Epithelial cell of proximal tubule (primary cell): Measurements from ENCODE around the gene VLDLR. TPM values are rescaled to one million over a fixed set of nuclear protein-coding genes. Genes with fewer than 3 reads are reported as not detected.

Experiments used
- DNase-seq: peaks from one replicate; pipeline ENCODE4 v3.0.0-alpha.2; 2011; ENCODE audit warnings: low read depth
- H3K4me3 ChIP-seq: 2 replicates; pipeline ENCODE4 v1.5.1; 2011; ENCODE audit warnings: low read depth, mild to moderate bottlenecking, low read length
- CTCF ChIP-seq: conservative IDR thresholded peaks from 2 replicates; pipeline ENCODE4 v1.5.1; 2012; ENCODE audit warnings: low read depth, mild to moderate bottlenecking, low read length
- total RNA-seq: library from RNA; depleted of rRNA; stranded (reverse); fragments of >200 nt; gene quantifications from 2 replicates; pipeline ENCODE4 v1.2.3, GENCODE V29; 2015

Gene VLDLR
- total RNA-seq, 1 donor from 2014 or later: 16.4 TPM

GRCh38 chr9:2608276-2608675 is 13.3 kb upstream of the VLDLR start:
- no peak for TF ChIP-seq CTCF
- no peak for DNase-seq
- no peak overlapping the region for H3K4me3 ChIP-seq

- no peak for DNase-seq
- H3K4me3 ChIP-seq: no peak overlapping the region
- no peak for TF ChIP-seq CTCF
Measured at GRCh38 chr9:2610985-2611384, 10.6 kb upstream of the VLDLR start.

DNA sequence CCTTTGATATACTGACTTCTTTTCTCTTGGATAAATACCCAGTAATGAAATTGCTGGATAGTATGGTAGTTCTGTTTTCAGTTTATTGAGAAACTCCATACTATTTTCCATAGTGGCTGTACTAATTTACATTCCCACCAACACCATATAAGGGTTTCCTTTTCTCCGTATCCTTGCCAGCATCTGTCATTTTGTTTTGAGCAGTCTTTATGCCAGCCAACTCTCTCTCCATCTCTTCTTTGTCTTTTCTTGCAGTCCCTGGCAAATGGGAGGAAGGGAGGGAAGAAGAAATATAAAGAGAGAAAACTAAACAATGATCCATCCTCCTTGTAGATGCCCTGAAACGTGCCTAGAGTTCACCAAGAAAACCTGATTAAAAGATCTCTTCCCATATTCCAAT is 9.6 kb upstream of the VLDLR start:
- no peak for DNase-seq
- H3K4me3 ChIP-seq: no peak overlapping the region
- TF ChIP-seq CTCF: no peak

GRCh38 chr9:2613730-2614271 is 7.8 kb upstream of the VLDLR start:
- H3K4me3 ChIP-seq: no peak overlapping the region
- DNase-seq: no peak
- no peak for TF ChIP-seq CTCF

GRCh38 chr9:2615497-2615896 is 6.1 kb upstream of the VLDLR start:
- H3K4me3 ChIP-seq: no peak overlapping the region
- no peak for DNase-seq
- TF ChIP-seq CTCF: no peak

DNA sequence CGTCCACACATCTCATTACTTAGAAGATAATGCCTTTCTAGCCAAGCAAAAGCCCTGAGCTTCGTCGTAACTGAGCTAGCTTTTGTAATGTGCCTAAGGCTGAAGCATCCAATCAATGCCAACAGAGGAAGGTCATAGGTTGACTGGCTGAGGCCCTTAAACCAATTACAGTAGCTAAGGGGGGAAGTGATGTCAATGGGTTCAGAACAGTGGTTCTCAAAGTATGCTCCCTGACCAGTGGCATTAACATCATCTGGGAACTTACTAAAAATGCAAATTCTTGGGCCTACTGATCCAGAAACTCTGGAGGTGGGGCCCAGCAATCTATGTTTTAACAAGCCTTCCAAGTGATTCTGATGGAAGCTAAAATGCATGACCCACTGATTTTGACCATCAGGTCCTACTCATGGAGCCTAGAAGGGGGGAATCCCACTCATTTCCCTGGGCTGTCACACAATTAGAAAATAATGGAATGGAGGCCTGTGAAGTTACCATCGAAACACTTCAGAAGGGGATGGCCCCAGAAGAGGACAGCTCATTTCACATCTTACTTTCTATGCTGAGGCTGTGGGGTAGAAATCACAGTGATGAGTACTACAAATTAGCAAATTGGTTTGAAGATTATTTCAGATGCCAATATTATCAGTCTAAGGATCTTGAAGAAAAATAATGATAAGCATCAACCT is 4.8 kb upstream of the VLDLR start:
- no peak for DNase-seq
- H3K4me3 ChIP-seq: no peak overlapping the region
- TF ChIP-seq CTCF: no peak

GRCh38 chr9:2618289-2618688 is 3.3 kb upstream of the VLDLR start:
- DNase-seq: no peak
- TF ChIP-seq CTCF: no peak

More at GRCh38 chr9:2618289-2618688, 3.3 kb upstream of the VLDLR start:
- no peak overlapping the region for H3K4me3 ChIP-seq
